ENCODE results near the gene RELT. TPM values are rescaled to one million over a fixed set of nuclear protein-coding genes. Genes with fewer than 3 reads are reported as not detected.

Gene RELT
- total RNA-seq, 1 experiment from 2014 or later, result 13.8 TPM

GRCh38 chr11:73367482-73368024 is 8.6 kb upstream of the RELT start:
- ATAC-seq, result no peak
- CTCF ChIA-PET, result no interaction called here
- intact Hi-C loops (cut with micrococcal nuclease), result no loop called here

GRCh38 chr11:73372375-73372993 is 3.7 kb upstream of the RELT start:
- H3K79me2 ChIP-seq (ENCODE audit: insufficient read depth, low read length), result peaks cover 12% of the 10 kb centered on the region
- no peaks in the 10 kb centered on the region; the same call in 1 of the 2 replicates for H4K20me1 ChIP-seq (ENCODE audit: insufficient read depth)
- peak; percentile 21 for DNase-seq (ENCODE audit: low read depth, low spot score)
- H3K36me3 ChIP-seq (ENCODE audit: control insufficient read depth in 1 of 2, insufficient read depth in 2 of 2, low read length in 2 of 2), result no peaks in the 10 kb centered on the region; a peak in 1 of 4 replicates
- no peak overlapping the region for H2AFZ ChIP-seq (ENCODE audit: low read depth, low read length, poor library complexity, severe bottlenecking)
- H3K9me3 ChIP-seq (ENCODE audit: control insufficient read depth in 1 of 2, insufficient read depth in 1 of 2, low read depth in 1 of 2, low read length in 2 of 2), result no peaks in the 10 kb centered on the region
- peaks cover 6 to 18% of the 10 kb centered on the region in 2 experiments; a peak in 3 of 4 replicates for H3K4me1 ChIP-seq (ENCODE audit: control insufficient read depth in 1 of 2, insufficient read depth in 2 of 2, low read length in 2 of 2)
- BruUV-seq (replicated peaks), result no TSS peak
- no peaks in the 10 kb centered on the region for H3K27me3 ChIP-seq (ENCODE audit: insufficient read depth, low read length)
- ATAC-seq, result peak; percentile 30
- no peak overlapping the region for H3K9ac ChIP-seq (ENCODE audit: low read length)
- ChIA-PET CTCF (interaction anchor here (1.1 to 1.5 kb wide), 4 partner anchors 12 to 83 kb away, joined by 3 to 6 read pairs (median 4); no protein-coding TSS in a partner anchor), POLR2A (interaction anchor here (1.0 kb wide), 1 partner anchor 11 kb away, joined by 5 read pairs; no protein-coding TSS in a partner anchor), RAD21 (ENCODE audit: low non-redundant PET in 1 of 2, low total read pairs in 2 of 2, uncharacterized antibody in 2 of 2, unreplicated experiment in 2 of 2) (no interaction called here)
- no peaks in the 10 kb centered on the region for H3K9me2 ChIP-seq (ENCODE audit: insufficient read depth)
- TF ChIP-seq JUND (IDR thresholded peaks at IDR 0.05), result no peak
- peak; percentile 6 to 47 (median 39); a peak in 4 of 6 replicates for TF ChIP-seq CTCF (IDR thresholded peaks at IDR 0.05 in 2 of 3, conservative IDR thresholded peaks at IDR 0.05 in 1 of 3; ENCODE audit: borderline replicate concordance in 1 of 3, insufficient read depth in 1 of 3, low read depth in 2 of 3, low read length in 2 of 3)
- no peak overlapping the region for H3K27ac ChIP-seq (ENCODE audit: low read depth, low read length)
- no peak overlapping the region for H3K4me2 ChIP-seq (ENCODE audit: low read length)
- H3K4me3 ChIP-seq (replicated peaks in 1 of 2; ENCODE audit: low read depth in 1 of 2, low read length in 2 of 2), result no peak overlapping the region
- intact Hi-C loops (cut with micrococcal nuclease), result no loop called here

More at GRCh38 chr11:73367482-73368024, 8.6 kb upstream of the RELT start:
- Histone ChIP-seq H3K79me2 (ENCODE audit: insufficient read depth, low read length) (no peaks in the 10 kb centered on the region), H3K27me3 (ENCODE audit: insufficient read depth, low read length) (no peaks in the 10 kb centered on the region), H4K20me1 (ENCODE audit: insufficient read depth) (no peaks in the 10 kb centered on the region), H3K36me3 (ENCODE audit: control insufficient read depth in 1 of 2, insufficient read depth in 2 of 2, low read length in 2 of 2) (no peaks in the 10 kb centered on the region), H2AFZ (ENCODE audit: low read depth, low read length, poor library complexity, severe bottlenecking) (no peak overlapping the region), H3K9ac (ENCODE audit: low read length) (no peak overlapping the region), H3K4me3 (replicated peaks in 1 of 2; ENCODE audit: low read depth in 1 of 2, low read length in 2 of 2) (no peak overlapping the region), H3K27ac (ENCODE audit: low read depth, low read length) (no peak overlapping the region), H3K9me2 (ENCODE audit: insufficient read depth) (no peaks in the 10 kb centered on the region), H3K4me2 (ENCODE audit: low read length) (no peak overlapping the region), H3K4me1 (ENCODE audit: control insufficient read depth in 1 of 2, insufficient read depth in 2 of 2, low read length in 2 of 2) (peaks cover 0 to 4% of the 10 kb centered on the region in 2 experiments; a peak in 1 of 4 replicates), H3K9me3 (ENCODE audit: control insufficient read depth in 1 of 2, insufficient read depth in 1 of 2, low read depth in 1 of 2, low read length in 2 of 2) (no peaks in the 10 kb centered on the region)
- BruUV-seq (replicated peaks), result no TSS peak
- TF ChIP-seq EZH2 (IDR thresholded peaks at IDR 0.05), result no peak
- no peak for TF ChIP-seq YY1 (IDR thresholded peaks at IDR 0.05; ENCODE audit: extremely low read depth, insufficient replicate concordance, low read depth, low read length)
- no peak for TF ChIP-seq TCF7L2 (IDR thresholded peaks at IDR 0.05; ENCODE audit: borderline replicate concordance, extremely low read depth, insufficient read depth, insufficient read length)
- TF ChIP-seq SP1 (IDR thresholded peaks at IDR 0.05; ENCODE audit: low read depth), result no peak
- no peak for TF ChIP-seq POLR2AphosphoS5 (IDR thresholded peaks at IDR 0.05; ENCODE audit: low read depth, low read length)
- no peak for TF ChIP-seq CEBPB (IDR thresholded peaks at IDR 0.05; ENCODE audit: low read depth)
- TF ChIP-seq ATF3 (IDR thresholded peaks at IDR 0.05), result no peak
- no peak for TF ChIP-seq CBX3 (IDR thresholded peaks at IDR 0.05; ENCODE audit: low read depth)
- no peak for TF ChIP-seq RAD21 (IDR thresholded peaks at IDR 0.05; ENCODE audit: low read depth)
- no peak for TF ChIP-seq ELF1 (IDR thresholded peaks at IDR 0.05; ENCODE audit: borderline replicate concordance, low read depth)
- TF ChIP-seq FOSL1 (IDR thresholded peaks at IDR 0.05; ENCODE audit: low read depth), result no peak
- TF ChIP-seq MAX (IDR thresholded peaks at IDR 0.05), result no peak
- no peak for TF ChIP-seq JUND (IDR thresholded peaks at IDR 0.05)
- DNase-seq (ENCODE audit: low read depth, low spot score), result no peak
- ChIA-PET RAD21 (ENCODE audit: low non-redundant PET in 1 of 2, low total read pairs in 2 of 2, uncharacterized antibody in 2 of 2, unreplicated experiment in 2 of 2) (no interaction called here), POLR2A (no interaction called here)
